HG03135 (cell line): ENCODE data around the gene TP53RK.

Experiments used
- ATAC-seq: cut with Tn5 transposase; IDR thresholded peaks from one replicate; pipeline ENCODE4 v1.9.1; 2021; ENCODE audit warnings: mild to moderate bottlenecking, moderate library complexity; ENCODE audit not compliant: unreplicated experiment

TP53RK gene

GRCh38 chr20:46708172-46708860 is 19.1 kb upstream of the TP53RK start:
- no peak for ATAC-seq

DNA sequence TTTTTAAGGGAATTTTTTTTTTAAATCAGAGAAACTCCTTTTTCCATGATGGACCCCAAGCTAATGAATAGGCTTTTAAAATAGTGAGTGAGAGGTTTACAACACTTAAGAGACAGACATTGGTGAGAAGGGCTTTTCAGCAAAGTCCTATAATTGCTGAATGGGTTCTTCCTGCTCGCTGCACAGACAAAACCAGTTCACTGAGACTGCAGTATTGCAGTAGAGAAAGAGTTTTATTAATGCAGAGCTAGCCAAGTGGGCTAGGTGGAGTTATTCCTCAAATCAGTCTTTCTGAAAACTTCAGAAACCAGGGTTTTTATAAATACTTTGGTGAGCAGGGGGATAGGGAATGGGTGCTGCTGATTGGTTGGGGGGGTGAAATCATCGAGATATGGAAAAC is 17.0 kb upstream of the TP53RK start:
- ATAC-seq, result no peak

GRCh38 chr20:46705378-46705729 is 16.1 kb upstream of the TP53RK start:
- no peak for ATAC-seq

DNA sequence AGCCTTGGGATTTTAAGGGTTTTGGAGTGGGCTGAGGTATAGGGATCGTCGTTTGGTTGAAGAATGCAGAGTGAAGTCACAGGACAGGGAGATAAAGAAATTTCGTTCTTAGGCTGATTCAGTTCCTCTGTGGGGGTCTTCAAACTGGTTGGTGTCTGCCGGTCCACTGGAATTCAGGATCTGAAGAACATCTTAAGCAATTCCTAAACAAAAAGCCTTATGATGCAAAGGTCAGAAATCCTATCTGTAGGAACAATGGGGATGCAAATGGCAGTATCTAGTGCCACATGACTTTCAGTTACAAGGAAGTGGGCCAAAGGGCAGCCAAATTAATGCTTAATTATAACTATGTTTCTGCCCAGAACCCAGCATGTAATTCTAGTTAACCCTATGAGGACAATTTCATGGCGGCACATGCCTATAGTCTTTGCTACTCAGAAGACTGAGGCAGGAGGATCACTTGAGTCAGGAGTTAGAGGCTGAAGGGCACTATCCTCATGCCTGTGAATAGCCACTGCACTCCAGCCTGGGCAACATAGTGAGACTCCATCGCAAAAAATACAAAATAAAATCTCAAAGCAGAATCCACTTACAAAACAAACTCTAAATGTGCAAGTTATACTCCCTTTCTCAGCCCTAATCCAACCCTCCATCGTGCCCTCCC is 15.6 kb upstream of the TP53RK start:
- ATAC-seq, result no peak

GRCh38 chr20:46703435-46703834 is 14.2 kb upstream of the TP53RK start:
- ATAC-seq, result no peak

GRCh38 chr20:46702447-46703203 is 13.4 kb upstream of the TP53RK start:
- no peak for ATAC-seq

GRCh38 chr20:46701986-46702385 is 12.7 kb upstream of the TP53RK start:
- ATAC-seq, result no peak

GRCh38 chr20:46701556-46701955 is 12.3 kb upstream of the TP53RK start:
- ATAC-seq, result no peak

DNA sequence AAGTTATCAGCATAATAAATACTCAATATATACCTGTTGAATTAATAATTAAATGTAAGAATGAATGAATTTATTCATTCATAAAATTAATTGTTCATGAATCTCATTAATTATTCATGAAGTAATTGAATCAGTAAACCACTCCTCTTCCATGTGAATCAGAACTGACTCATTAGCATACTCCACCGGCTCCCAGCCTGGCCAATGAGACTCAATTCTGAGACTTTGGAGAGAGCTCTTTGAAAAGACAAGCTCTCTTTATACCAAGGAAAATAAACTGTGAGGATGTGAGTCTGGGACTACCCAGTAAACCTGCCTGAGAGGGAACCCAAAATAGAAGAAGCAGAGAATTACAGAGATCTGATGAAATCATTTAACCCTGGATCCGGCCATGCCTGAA is 11.8 kb upstream of the TP53RK start:
- ATAC-seq, result no peak

GRCh38 chr20:46700481-46700880 is 11.2 kb upstream of the TP53RK start:
- no peak for ATAC-seq

- ATAC-seq, result no peak
Observed at GRCh38 chr20:46699651-46700359, 10.6 kb upstream of the TP53RK start.

DNA sequence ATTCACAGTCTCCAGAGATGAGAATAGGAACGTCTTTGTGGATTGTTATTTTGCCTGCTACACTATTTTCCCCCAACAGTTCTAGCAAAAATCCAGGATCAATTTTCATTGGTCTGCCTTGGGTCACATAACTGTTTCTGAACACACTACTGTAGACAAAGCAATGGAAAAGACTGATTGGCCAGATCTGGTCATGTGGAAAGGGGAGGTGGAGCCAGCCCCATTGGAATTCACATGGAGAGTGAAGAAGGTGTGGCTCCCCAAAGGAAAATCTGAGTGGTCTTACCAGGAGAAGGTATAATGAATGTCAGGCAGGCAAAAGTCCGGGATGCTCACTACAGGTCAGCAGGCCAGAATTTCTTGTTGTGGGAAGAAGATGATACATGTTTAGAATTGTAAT is 9.5 kb upstream of the TP53RK start:
- no peak for ATAC-seq

DNA sequence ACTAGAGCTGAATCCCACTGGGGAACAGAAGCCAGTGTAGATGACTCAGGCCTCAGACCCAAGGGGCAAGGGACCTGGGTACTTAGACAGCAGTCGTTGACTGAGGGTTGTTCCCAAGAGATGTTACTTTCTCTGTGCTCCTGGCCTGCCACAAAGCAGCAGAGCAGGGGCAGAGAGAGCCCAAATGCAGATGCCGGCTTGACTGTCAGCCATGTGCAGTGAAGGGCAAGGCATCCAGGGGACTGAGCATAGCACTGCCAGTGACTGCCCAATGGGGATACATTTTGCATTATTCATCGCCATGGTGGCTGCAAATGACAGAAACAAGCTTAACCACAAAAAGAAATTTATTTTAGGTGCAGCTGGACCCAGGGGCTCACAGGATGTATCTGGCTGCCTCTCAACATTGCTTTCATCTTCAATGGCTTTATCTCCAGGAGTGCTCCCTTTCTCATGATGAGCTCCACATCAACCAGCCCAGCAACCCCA is 7.6 kb upstream of the TP53RK start:
- no peak for ATAC-seq

DNA sequence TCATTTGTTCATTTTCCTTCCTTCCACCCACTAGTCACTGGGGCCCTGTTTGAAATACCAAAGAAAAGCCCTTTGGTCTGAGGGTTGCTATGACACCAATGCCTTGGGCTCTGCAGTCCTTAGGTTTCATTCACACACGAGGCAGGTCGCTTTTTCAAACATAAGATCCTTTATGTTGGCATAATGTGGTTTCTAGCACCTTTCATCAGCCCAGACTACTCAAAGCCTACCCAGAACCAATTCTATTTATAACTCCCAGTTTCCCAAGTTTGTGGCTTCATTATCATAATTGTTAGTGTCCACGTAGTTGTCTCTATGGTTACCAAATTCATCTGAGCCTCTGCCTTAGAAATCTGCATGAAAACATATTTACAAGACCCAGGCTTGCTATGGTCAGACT is 6.6 kb upstream of the TP53RK start:
- no peak for ATAC-seq

- ATAC-seq, result no peak
Observed at GRCh38 chr20:46694484-46694883, 5.2 kb upstream of the TP53RK start.

DNA sequence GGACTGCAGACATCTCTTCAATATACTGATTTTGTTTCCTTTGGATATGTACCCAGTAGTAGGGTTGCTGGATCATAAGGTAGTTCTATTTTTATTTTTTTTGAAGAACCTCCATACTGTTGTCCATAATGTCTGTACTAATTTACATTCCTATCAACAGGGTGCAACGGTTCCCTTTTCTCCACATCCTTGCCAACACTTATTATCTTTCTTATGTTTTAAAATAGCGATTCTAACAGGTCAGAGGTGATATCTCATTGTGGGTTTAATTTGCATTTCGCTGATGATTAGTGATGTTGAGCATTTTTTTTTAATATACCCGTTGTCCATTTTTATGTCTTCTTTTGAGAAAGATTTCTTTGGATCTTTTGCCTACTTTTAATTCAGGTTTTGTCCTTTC is 2.0 kb upstream of the TP53RK start:
- ATAC-seq, result no peak

GRCh38 chr20:46690219-46691106 is 1.2 kb upstream of the TP53RK start:
- ATAC-seq, result no peak

DNA sequence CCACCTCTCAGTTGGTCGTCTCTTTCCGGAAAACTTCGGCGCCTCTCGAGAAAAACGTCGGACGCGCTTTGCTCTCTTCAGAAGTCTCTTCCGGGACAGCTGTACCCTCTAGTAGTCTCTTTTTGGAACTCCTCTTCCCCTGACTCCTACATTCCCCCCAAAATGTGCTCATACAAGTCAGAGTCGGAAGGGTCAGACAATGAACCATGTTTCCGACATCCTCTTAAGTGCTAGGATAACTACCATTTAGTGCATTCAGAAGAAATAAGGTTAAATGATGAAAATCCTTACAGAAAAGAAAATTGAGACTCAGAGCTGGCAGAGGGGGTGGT is 476 bp upstream of the TP53RK start:
- ATAC-seq, result no peak

DNA sequence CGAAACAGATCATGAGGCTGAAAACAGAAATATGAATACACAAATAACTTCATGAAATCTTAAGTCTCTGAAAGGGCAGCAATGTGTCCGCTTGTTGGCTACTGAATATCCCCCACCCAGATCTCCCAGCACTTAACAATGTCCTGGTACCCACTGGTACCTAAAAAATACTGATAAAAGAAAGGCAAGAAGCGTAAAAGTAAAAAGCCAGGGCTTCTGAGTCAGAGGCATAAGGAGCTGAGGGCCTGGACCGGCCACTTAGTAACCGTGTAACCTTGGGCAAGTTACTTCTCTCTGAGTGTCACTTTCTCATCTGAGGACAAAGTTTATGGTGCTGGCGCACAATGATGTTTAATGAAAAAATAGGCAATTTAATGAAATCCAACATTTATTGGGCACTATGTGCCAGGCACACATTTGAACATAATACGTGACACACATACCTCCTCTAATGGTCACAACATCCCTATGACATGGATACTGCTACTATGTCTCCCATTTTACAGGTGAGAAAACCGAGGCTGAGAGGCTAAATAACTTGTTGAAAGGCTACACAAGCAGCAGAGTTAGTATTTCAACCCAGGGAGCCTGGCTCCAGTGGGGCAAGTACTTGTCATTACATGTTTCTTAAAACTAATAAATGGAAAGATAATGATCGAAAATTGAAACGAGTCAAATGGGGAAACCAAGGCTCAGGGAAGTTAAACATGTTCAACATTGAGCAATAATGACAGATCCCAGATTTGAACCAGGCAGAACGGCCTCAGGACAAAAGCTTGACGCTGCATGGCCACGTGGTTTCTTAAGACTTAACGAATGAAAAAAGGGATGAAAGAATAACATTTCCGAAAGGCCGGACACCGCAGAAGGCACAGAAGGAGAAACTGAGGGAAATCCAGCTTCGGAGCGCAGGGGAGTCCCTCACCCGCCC is 828 bp downstream of the TP53RK start:
- no peak for ATAC-seq
